GM23248 (cell line): ENCODE results near the gene LYPD1.

Experiments used
- EZH2 ChIP-seq: fragments of 200-600 bp; sonication (generic); IDR thresholded peaks from 2 replicates; pipeline ENCODE4 v1.6.1; 2018; ENCODE audit warnings: antibody characterized with exemption, mild to moderate bottlenecking; ENCODE audit not compliant: insufficient read depth, poor library complexity, severe bottlenecking
- EZH2phosphoT487 ChIP-seq: fragments of 200-600 bp; sonication (generic); IDR thresholded peaks from 2 replicates; pipeline ENCODE4 v1.6.1; 2018; ENCODE audit warnings: antibody characterized with exemption, moderate library complexity, mild to moderate bottlenecking, low read depth; ENCODE audit not compliant: insufficient read depth

DNA sequence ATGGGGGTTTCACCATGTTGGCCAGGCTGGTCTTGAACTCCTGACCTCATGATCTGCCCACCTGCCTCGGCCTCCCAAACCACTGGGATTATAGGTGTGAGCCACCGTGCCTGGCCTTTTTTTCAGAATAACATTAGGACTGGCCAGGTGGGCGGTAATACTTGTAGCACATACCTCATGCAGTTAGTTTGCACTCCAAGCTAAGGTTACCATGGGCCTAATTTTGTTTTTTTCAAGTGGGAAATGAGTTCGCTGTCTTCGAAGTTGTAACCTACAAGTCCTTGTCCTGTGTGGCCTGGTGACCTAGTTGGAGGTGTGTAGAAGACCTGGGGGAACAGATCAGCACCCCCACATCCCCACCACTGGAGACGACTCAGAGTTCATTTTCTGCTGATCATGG lies 74.8 kb downstream of the LYPD1 start:
- TF ChIP-seq EZH2 = no peak
- no peak for TF ChIP-seq EZH2phosphoT487
